Tibial nerve (tissue), 4 donors: Measurements from ENCODE around the gene ROR1. TPM values are rescaled to one million over a fixed set of nuclear protein-coding genes. Genes with fewer than 3 reads are reported as not detected.

Experiments
- DNase-seq, 2 donors: peaks; one replicate each; pipeline ENCODE4 v3.0.0-alpha.2; 2019; ENCODE audit warnings: low spot score in 2 of 2
- H3K27ac ChIP-seq, 4 donors: fragments of 200-600 bp; sonication (generic) in 3 of 4; one replicate each; pipeline ENCODE4 v1.5.1; 2017 to 2019; ENCODE audit warnings: mild to moderate bottlenecking in 1 of 4
- H3K27me3 ChIP-seq, 2 donors: fragments of 200-600 bp; sonication (generic) in 1 of 2; one replicate each; pipeline versions ENCODE4 v1.5.1 to v1.6.0; 2017 to 2019
- H3K36me3 ChIP-seq, 3 donors: fragments of 200-600 bp; sonication (generic); one replicate each; pipeline ENCODE4 v1.5.1; 2018 to 2019
- H3K4me1 ChIP-seq, 4 donors: fragments of 200-600 bp; sonication (generic) in 3 of 4; one replicate each; pipeline ENCODE4 v1.5.1; 2017 to 2019
- H3K4me3 ChIP-seq, 4 donors: fragments of 200-600 bp; sonication (generic) in 3 of 4; one replicate each; pipeline ENCODE4 v1.5.1; 2017 to 2019; ENCODE audit warnings: mild to moderate bottlenecking in 1 of 4, moderate library complexity in 1 of 4
- H3K9me3 ChIP-seq, 4 donors: fragments of 200-600 bp; sonication (generic) in 3 of 4; one replicate each; pipeline ENCODE4 v1.5.1; 2017 to 2019
- CTCF ChIP-seq, 5 experiments: fragments of 200-600 bp in 3 of 5; fragments of 450-650 bp in 2 of 5; sonication (generic) in 3 of 5; IDR thresholded peaks; one replicate each; pipeline ENCODE4 v1.5.1; 2016 to 2019; ENCODE audit warnings: antibody characterized with exemption in 5 of 5, mild to moderate bottlenecking in 3 of 5, moderate library complexity in 2 of 5
- EP300 ChIP-seq, 2 donors: sonication (generic); formaldehyde crosslinking; IDR thresholded peaks; one replicate each; pipeline ENCODE4 v1.6.1; 2017; ENCODE audit warnings: antibody characterized with exemption in 2 of 2, mild to moderate bottlenecking in 1 of 2
- POLR2A ChIP-seq, 2 donors: fragments of 450-650 bp; IDR thresholded peaks; one replicate each; pipeline ENCODE4 v1.6.1; 2017; ENCODE audit warnings: antibody characterized with exemption in 2 of 2, mild to moderate bottlenecking in 2 of 2, moderate library complexity in 2 of 2
- WGBS, 2 donors: methylation state at CpG; one replicate each; pipeline ENCODE4 v1.1.5; 2018; 5-methylcytosine and 5-hydroxymethylcytosine counted together
- total RNA-seq, 4 donors: library from RNA; depleted of rRNA; stranded (reverse); fragments of >200 nt; gene quantifications; one replicate each; pipeline ENCODE4 v1.1.0, GENCODE V29; 2016

ROR1 gene
- total RNA-seq, 4 donors from 2014 or later, result 10.5 to 47.7 (median 43.7) TPM

GRCh38 chr1:64209221-64209620, 435.4 kb downstream of the ROR1 start:
- Histone ChIP-seq H3K27ac (no peak overlapping the region), H3K27me3 (no peaks in the 10 kb centered on the region), H3K4me3 (no peak overlapping the region), H3K36me3 (no peaks in the 10 kb centered on the region), H3K9me3 (no peaks in the 10 kb centered on the region), H3K4me1 (no peaks in the 10 kb centered on the region)
- TF ChIP-seq POLR2A (IDR thresholded peaks at IDR 0.05), result no peak
- no peak for TF ChIP-seq EP300 (IDR thresholded peaks at IDR 0.05)
- TF ChIP-seq CTCF (IDR thresholded peaks at IDR 0.05), result no peak
- DNase-seq, result no peak
- WGBS, 2 donors, result 72 to 76% methylated on average over 2 of the region's 2 CpGs

GRCh38 chr1:64212031-64212430, 438.2 kb downstream of the ROR1 start:
- TF ChIP-seq EP300 (IDR thresholded peaks at IDR 0.05), result no peak
- no peak for TF ChIP-seq POLR2A (IDR thresholded peaks at IDR 0.05)
- no peak for TF ChIP-seq CTCF (IDR thresholded peaks at IDR 0.05)
- Histone ChIP-seq H3K27me3 (no peaks in the 10 kb centered on the region), H3K4me1 (no peaks in the 10 kb centered on the region), H3K36me3 (no peaks in the 10 kb centered on the region), H3K4me3 (no peak overlapping the region), H3K27ac (no peak overlapping the region), H3K9me3 (no peaks in the 10 kb centered on the region)
- DNase-seq, result no peak

GRCh38 chr1:64215576-64215975, 441.8 kb downstream of the ROR1 start:
- no peaks in the 10 kb centered on the region for H3K4me1 ChIP-seq
- no peak for DNase-seq
- 83 to 85% methylated on average over 3 of the region's 3 CpGs for WGBS, 2 donors
- H3K27ac ChIP-seq, result no peak overlapping the region
- no peak overlapping the region for H3K4me3 ChIP-seq
- TF ChIP-seq EP300 (IDR thresholded peaks at IDR 0.05) (no peak), POLR2A (IDR thresholded peaks at IDR 0.05) (no peak), CTCF (IDR thresholded peaks at IDR 0.05) (no peak)
- no peaks in the 10 kb centered on the region for H3K27me3 ChIP-seq
- H3K36me3 ChIP-seq, result no peaks in the 10 kb centered on the region
- no peaks in the 10 kb centered on the region for H3K9me3 ChIP-seq

GRCh38 chr1:64220241-64220640, 446.4 kb downstream of the ROR1 start:
- 75 to 82% methylated on average over 5 of the region's 5 CpGs for WGBS, 2 donors
- H3K27ac ChIP-seq, result no peak overlapping the region

More at GRCh38 chr1:64220241-64220640, 446.4 kb downstream of the ROR1 start:
- no peak overlapping the region for H3K4me3 ChIP-seq
- H3K27me3 ChIP-seq, result no peaks in the 10 kb centered on the region
- H3K36me3 ChIP-seq, result no peaks in the 10 kb centered on the region
- no peaks in the 10 kb centered on the region for H3K9me3 ChIP-seq
- TF ChIP-seq CTCF (IDR thresholded peaks at IDR 0.05) (no peak), POLR2A (IDR thresholded peaks at IDR 0.05) (no peak), EP300 (IDR thresholded peaks at IDR 0.05) (no peak)
- H3K4me1 ChIP-seq, result no peaks in the 10 kb centered on the region
- no peak for DNase-seq
